ENCODE measurements around the gene CST7.

Gene CST7

GRCh38 chr20:24935766-24936525 lies 13.1 kb upstream of the CST7 start:
- TF ChIP-seq CTCF (IDR thresholded peaks at IDR 0.05; ENCODE audit: extremely low read depth, insufficient read depth, missing control alignments): no peak
- no peak for DNase-seq (ENCODE audit: low spot score)
- in situ Hi-C loops (cut with MboI; ENCODE audit: low pct_unique_long_range_greater_than_20kb, low sequenced_read_pairs, unreplicated experiment): no loop called here

- no peak for DNase-seq (ENCODE audit: low spot score)
Measured at GRCh38 chr20:24936526-24937407, 12.3 kb upstream of the CST7 start.

GRCh38 chr20:24937579-24937978 lies 11.5 kb upstream of the CST7 start:
- in situ Hi-C loops (cut with MboI; ENCODE audit: low pct_unique_long_range_greater_than_20kb, low sequenced_read_pairs, unreplicated experiment): no loop called here
- no peak for TF ChIP-seq CTCF (IDR thresholded peaks at IDR 0.05; ENCODE audit: extremely low read depth, insufficient read depth, missing control alignments)

More at GRCh38 chr20:24936526-24937407, 12.3 kb upstream of the CST7 start:
- TF ChIP-seq CTCF (IDR thresholded peaks at IDR 0.05; ENCODE audit: extremely low read depth, insufficient read depth, missing control alignments): no peak
- in situ Hi-C loops (cut with MboI; ENCODE audit: low pct_unique_long_range_greater_than_20kb, low sequenced_read_pairs, unreplicated experiment): no loop called here

GRCh38 chr20:24938498-24938897 lies 10.6 kb upstream of the CST7 start:
- TF ChIP-seq CTCF (IDR thresholded peaks at IDR 0.05; ENCODE audit: extremely low read depth, insufficient read depth, missing control alignments): no peak
- DNase-seq (ENCODE audit: low spot score): no peak
- in situ Hi-C loops (cut with MboI; ENCODE audit: low pct_unique_long_range_greater_than_20kb, low sequenced_read_pairs, unreplicated experiment): no loop called here

More at GRCh38 chr20:24937579-24937978, 11.5 kb upstream of the CST7 start:
- no peak for DNase-seq (ENCODE audit: low spot score)

DNA sequence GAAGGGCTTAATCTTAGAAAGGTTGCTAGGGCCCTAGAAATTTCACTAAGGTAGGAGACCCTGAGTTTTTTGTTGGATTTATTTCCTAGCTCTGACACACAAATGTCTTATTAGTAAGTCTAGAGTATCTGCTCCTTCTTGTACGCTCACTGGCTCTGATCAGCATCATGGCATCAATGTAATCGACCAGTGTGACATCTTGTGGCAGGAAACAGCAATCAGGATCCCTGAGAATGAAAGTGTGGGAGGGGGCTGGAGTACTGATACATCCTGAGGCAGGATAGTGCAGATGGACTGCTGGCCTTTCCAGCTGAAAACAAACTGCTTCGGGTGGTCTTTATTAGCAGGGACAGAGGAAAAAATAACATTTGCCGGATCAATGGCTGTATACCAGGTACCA lies 10.0 kb upstream of the CST7 start:
- TF ChIP-seq CTCF (IDR thresholded peaks at IDR 0.05; ENCODE audit: extremely low read depth, insufficient read depth, missing control alignments): no peak
- no peak for DNase-seq (ENCODE audit: low spot score)
- in situ Hi-C loops (cut with MboI; ENCODE audit: low pct_unique_long_range_greater_than_20kb, low sequenced_read_pairs, unreplicated experiment): no loop called here

- no peak for TF ChIP-seq CTCF (IDR thresholded peaks at IDR 0.05; ENCODE audit: extremely low read depth, insufficient read depth, missing control alignments)
- no peak for DNase-seq (ENCODE audit: low spot score)
- in situ Hi-C loops (cut with MboI; ENCODE audit: low pct_unique_long_range_greater_than_20kb, low sequenced_read_pairs, unreplicated experiment): no loop called here
Measured at GRCh38 chr20:24942679-24943078, 6.4 kb upstream of the CST7 start.

All from GM13977 (cell line).